Gastrocnemius medialis (tissue), 4 donors: Measurements from ENCODE around the gene PICALM.

ENCODE experiments used
- POLR2A ChIP-seq, 2 donors: fragments of 450-650 bp; IDR thresholded peaks; one replicate each; pipeline ENCODE4 v1.6.1; 2017; ENCODE audit warnings: antibody characterized with exemption in 2 of 2, mild to moderate bottlenecking in 2 of 2, moderate library complexity in 2 of 2
- TF ChIP-seq, protein P1 (sequence below), 5 experiments: fragments of 450-650 bp in 3 of 5; fragments of 200-600 bp in 2 of 5; sonication (generic) in 2 of 5; IDR thresholded peaks in 4 of 5; conservative IDR thresholded peaks in 1 of 5; 1 replicate in 4 of 5; 2 replicates in 1 of 5; pipeline ENCODE4 v1.5.1; 2016 to 2019; ENCODE audit warnings: antibody characterized with exemption in 5 of 5, mild to moderate bottlenecking in 3 of 5, moderate library complexity in 3 of 5

DNA sequence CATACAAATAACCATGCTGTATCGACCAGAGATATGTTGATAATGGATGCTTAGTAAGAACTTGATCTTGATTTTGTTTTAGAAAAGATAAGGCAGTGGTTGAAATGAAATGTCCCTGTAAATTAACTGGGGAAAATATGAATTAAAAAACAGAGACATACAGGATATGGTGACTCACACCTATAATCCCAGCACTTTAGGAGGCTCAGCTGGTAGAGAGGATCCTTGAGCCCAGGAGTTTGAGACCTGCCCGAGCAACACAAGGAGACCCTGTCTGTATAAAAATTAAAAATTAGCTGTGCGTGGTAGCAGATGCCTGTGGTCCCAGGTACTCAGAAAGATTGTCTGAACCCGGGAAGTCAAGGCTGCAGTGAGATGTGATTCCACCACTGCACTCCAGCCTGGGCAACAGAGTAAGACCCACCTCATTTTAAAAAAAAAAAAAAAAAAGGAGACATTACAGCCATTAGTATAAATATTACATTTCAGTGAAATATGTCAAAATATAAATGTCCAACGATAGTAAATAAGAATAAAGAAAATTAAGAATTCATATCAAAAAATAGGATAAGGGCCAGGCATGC, 4.6 kb downstream of the PICALM start:
- TF ChIP-seq, protein P1, sequence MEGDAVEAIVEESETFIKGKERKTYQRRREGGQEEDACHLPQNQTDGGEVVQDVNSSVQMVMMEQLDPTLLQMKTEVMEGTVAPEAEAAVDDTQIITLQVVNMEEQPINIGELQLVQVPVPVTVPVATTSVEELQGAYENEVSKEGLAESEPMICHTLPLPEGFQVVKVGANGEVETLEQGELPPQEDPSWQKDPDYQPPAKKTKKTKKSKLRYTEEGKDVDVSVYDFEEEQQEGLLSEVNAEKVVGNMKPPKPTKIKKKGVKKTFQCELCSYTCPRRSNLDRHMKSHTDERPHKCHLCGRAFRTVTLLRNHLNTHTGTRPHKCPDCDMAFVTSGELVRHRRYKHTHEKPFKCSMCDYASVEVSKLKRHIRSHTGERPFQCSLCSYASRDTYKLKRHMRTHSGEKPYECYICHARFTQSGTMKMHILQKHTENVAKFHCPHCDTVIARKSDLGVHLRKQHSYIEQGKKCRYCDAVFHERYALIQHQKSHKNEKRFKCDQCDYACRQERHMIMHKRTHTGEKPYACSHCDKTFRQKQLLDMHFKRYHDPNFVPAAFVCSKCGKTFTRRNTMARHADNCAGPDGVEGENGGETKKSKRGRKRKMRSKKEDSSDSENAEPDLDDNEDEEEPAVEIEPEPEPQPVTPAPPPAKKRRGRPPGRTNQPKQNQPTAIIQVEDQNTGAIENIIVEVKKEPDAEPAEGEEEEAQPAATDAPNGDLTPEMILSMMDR (IDR thresholded peaks at IDR 0.05 in 4 of 5, conservative IDR thresholded peaks at IDR 0.05 in 1 of 5): no peak
- no peak for TF ChIP-seq POLR2A (IDR thresholded peaks at IDR 0.05)
